NCI-H2107 (cell line): ENCODE data around the gene HPN.
"Not testable (repeated sequence)": the region's sequence is repeated elsewhere in the genome, so short reads cannot be mapped to it uniquely, and the experiment has no call there.

Experiments used
- DNase-seq: peaks from one replicate; lab custom pipeline; 2025; lab: John Stamatoyannopoulos, UW

HPN gene

GRCh38 chr19:35027851-35028599, 13.5 kb upstream of the HPN start:
- no peak for DNase-seq

- DNase-seq = not testable (repeated sequence)
Measured at GRCh38 chr19:35028600-35028885, 13.0 kb upstream of the HPN start.

GRCh38 chr19:35029275-35029736, 12.2 kb upstream of the HPN start:
- DNase-seq = not testable (repeated sequence)

- no peak for DNase-seq
Measured at GRCh38 chr19:35029737-35030256, 11.7 kb upstream of the HPN start.

GRCh38 chr19:35030257-35031071, 11.1 kb upstream of the HPN start, which contains the start of gene SCN1B:
TSS of gene SCN1B (plus strand) at chr19:35030470. CDS start at chr19:35030821, 351 bp downstream.
- DNase-seq = peak; percentile 17

GRCh38 chr19:35031072-35031881, 10.2 kb upstream of the HPN start:
- no peak for DNase-seq

GRCh38 chr19:35032356-35032865, 9.1 kb upstream of the HPN start:
- DNase-seq = no peak

- DNase-seq = no peak
Measured at GRCh38 chr19:35033067-35034004, 8.2 kb upstream of the HPN start.

GRCh38 chr19:35034005-35034502, 7.5 kb upstream of the HPN start:
- DNase-seq = peak; percentile 25

- no peak for DNase-seq
Measured at GRCh38 chr19:35034588-35035382, 6.7 kb upstream of the HPN start.

- DNase-seq = no peak
Measured at GRCh38 chr19:35037716-35038622, 3.6 kb upstream of the HPN start.

GRCh38 chr19:35038623-35039512, 2.7 kb upstream of the HPN start:
- no peak for DNase-seq

- no peak for DNase-seq
Measured at GRCh38 chr19:35039881-35040825, 1.4 kb upstream of the HPN start.

GRCh38 chr19:35040826-35041547, 534 bp upstream of the HPN start:
- DNase-seq = no peak

GRCh38 chr19:35042056-35042730, 672 bp downstream of the HPN start:
- DNase-seq = no peak
